Smooth muscle cell (in vitro differentiated cells): Measurements from ENCODE around the gene NKAIN2. TPM values are rescaled to one million over a fixed set of nuclear protein-coding genes. Genes with fewer than 3 reads are reported as not detected.

Experiments
- DNase-seq: peaks from one replicate; lab custom pipeline; 2025; ENCODE audit not compliant: unreplicated experiment; lab: John Stamatoyannopoulos, UW
- H2AFZ ChIP-seq: fragments of 200-600 bp; sonication (generic); 2 replicates; pipeline ENCODE4 v1.6.0; 2016; ENCODE audit warnings: antibody characterized with exemption, low read depth, mild to moderate bottlenecking
- H3F3A ChIP-seq: fragments of 200-600 bp; sonication (generic); 2 replicates; pipeline ENCODE4 v1.6.0; 2017; ENCODE audit warnings: antibody characterized with exemption, low read depth
- H3K27ac ChIP-seq: fragments of 200-600 bp; sonication (generic); 2 replicates; pipeline ENCODE4 v1.5.1; 2016; ENCODE audit warnings: low read depth, mild to moderate bottlenecking
- H3K27me3 ChIP-seq: fragments of 200-600 bp; sonication (generic); 2 replicates; pipeline ENCODE4 v1.6.1; 2016; ENCODE audit warnings: low read depth, mild to moderate bottlenecking
- H3K36me3 ChIP-seq: fragments of 200-600 bp; sonication (generic); 2 replicates; pipeline ENCODE4 v1.5.1; 2016; ENCODE audit warnings: low read depth
- H3K4me1 ChIP-seq: fragments of 200-600 bp; sonication (generic); 2 replicates; pipeline ENCODE4 v1.5.1; 2016; ENCODE audit warnings: low read depth
- H3K4me2 ChIP-seq: fragments of 200-600 bp; sonication (generic); 2 replicates; pipeline ENCODE4 v1.6.0; 2016; ENCODE audit warnings: mild to moderate bottlenecking
- H3K4me3 ChIP-seq: fragments of 200-600 bp; sonication (generic); 2 replicates; pipeline ENCODE4 v1.5.1; 2016; ENCODE audit warnings: mild to moderate bottlenecking
- H3K79me2 ChIP-seq: fragments of 200-600 bp; sonication (generic); 2 replicates; pipeline ENCODE4 v1.6.0; 2016; ENCODE audit warnings: low read depth, mild to moderate bottlenecking
- H3K9ac ChIP-seq: fragments of 200-600 bp; sonication (generic); 2 replicates; pipeline ENCODE4 v1.6.0; 2016; ENCODE audit warnings: low read depth
- H3K9me3 ChIP-seq: fragments of 200-600 bp; sonication (generic); replicated peaks from 2 replicates; pipeline ENCODE4 v1.5.1; 2016; ENCODE audit warnings: low read depth
- H4K20me1 ChIP-seq: fragments of 200-600 bp; sonication (generic); 2 replicates; pipeline ENCODE4 v1.6.0; 2016; ENCODE audit warnings: low read depth
- WGBS: methylation state at CpG from one replicate; pipeline ENCODE4 v1.1.7; 2016; ENCODE audit warnings: low lambda C conversion rate; 5-methylcytosine and 5-hydroxymethylcytosine counted together
- polyA plus RNA-seq: library from polyadenylated mRNA; unstranded; fragments of >200 nt; fragmentation: Nextera tagmentation; extraction: Ambion mirVana; gene quantifications from 2 replicates; pipeline ENCODE4 v1.2.1, GENCODE V29; 2016
- total RNA-seq: library from RNA; depleted of rRNA; stranded (reverse); fragments of >200 nt; gene quantifications from 2 replicates; pipeline ENCODE4 v1.2.3, GENCODE V29; 2014
- TF ChIP-seq, protein P1 (sequence below): fragments of 200-600 bp; sonication (generic); IDR thresholded peaks from 2 replicates; pipeline ENCODE4 v1.5.1; 2017; ENCODE audit warnings: borderline replicate concordance, mild to moderate bottlenecking, antibody characterized with exemption; ENCODE audit not compliant: insufficient read depth, poor library complexity, severe bottlenecking

The NKAIN2 gene
- total and polyA plus RNA-seq, 2 experiments from 2014 or later = 0.09 TPM; not detected in 1

DNA sequence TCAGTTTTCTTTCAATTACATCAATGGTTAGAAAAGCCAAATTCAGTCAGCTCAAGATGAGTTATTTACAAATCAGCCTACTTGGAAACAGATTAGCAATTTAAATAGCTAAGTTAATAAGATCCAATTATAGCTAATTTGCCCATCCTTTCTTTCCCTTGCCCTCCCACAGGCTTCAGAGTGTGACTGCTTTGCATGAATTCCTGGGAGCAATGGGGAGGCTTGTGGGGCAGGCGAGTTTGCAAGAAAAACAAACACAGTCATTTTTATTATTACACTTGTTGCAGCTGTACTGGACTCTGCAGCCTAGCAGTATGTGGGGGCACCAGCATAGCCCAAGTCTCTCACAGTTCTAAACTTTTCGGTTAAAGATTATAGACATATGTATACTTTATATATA lies 219.0 kb downstream of the NKAIN2 start:
- H3K36me3 ChIP-seq = no peaks in the 10 kb centered on the region
- H3K27ac ChIP-seq = no peak overlapping the region
- H3F3A ChIP-seq = no peaks in the 10 kb centered on the region
- TF ChIP-seq, protein P1, sequence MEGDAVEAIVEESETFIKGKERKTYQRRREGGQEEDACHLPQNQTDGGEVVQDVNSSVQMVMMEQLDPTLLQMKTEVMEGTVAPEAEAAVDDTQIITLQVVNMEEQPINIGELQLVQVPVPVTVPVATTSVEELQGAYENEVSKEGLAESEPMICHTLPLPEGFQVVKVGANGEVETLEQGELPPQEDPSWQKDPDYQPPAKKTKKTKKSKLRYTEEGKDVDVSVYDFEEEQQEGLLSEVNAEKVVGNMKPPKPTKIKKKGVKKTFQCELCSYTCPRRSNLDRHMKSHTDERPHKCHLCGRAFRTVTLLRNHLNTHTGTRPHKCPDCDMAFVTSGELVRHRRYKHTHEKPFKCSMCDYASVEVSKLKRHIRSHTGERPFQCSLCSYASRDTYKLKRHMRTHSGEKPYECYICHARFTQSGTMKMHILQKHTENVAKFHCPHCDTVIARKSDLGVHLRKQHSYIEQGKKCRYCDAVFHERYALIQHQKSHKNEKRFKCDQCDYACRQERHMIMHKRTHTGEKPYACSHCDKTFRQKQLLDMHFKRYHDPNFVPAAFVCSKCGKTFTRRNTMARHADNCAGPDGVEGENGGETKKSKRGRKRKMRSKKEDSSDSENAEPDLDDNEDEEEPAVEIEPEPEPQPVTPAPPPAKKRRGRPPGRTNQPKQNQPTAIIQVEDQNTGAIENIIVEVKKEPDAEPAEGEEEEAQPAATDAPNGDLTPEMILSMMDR = no peak
- no peaks in the 10 kb centered on the region for H4K20me1 ChIP-seq
- H3K9ac ChIP-seq = no peak overlapping the region
- H3K4me2 ChIP-seq = no peak overlapping the region
- no peak overlapping the region for H3K4me3 ChIP-seq
- 62% methylated on average over 2 of the region's 2 CpGs for WGBS
- H3K27me3 ChIP-seq = no peaks in the 10 kb centered on the region
- no peaks in the 10 kb centered on the region for H3K9me3 ChIP-seq
- H2AFZ ChIP-seq = no peak overlapping the region
- H3K4me1 ChIP-seq = no peaks in the 10 kb centered on the region
- DNase-seq = no peak
- no peaks in the 10 kb centered on the region for H3K79me2 ChIP-seq

DNA sequence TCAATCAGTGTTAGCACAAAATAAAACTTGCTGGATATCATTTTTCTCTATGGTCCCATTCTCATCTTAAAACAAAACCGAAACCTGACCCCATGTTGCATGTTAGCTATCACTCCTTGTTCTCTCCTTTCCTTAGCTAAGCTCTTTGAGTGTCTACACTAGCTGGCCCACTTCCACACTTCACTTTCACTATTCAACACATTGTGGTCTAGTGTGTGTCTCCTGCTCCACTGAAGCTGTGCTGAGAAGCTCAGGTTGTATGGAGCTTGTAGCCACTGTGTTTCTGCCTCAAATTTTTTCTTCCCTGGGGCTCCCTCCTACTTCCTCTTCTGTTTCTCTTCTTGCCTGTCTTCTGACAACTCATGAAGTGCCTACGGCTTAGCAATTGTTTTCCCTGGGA lies 223.0 kb downstream of the NKAIN2 start:
- DNase-seq = no peak
- WGBS = 89% methylated on average over 2 of the region's 2 CpGs
- no peaks in the 10 kb centered on the region for H3K79me2 ChIP-seq
- H3K9me3 ChIP-seq = no peaks in the 10 kb centered on the region
- H2AFZ ChIP-seq = no peak overlapping the region
- no peaks in the 10 kb centered on the region for H4K20me1 ChIP-seq
- no peak overlapping the region for H3K4me2 ChIP-seq
- no peaks in the 10 kb centered on the region for H3K4me1 ChIP-seq
- no peaks in the 10 kb centered on the region for H3F3A ChIP-seq
- no peaks in the 10 kb centered on the region for H3K36me3 ChIP-seq
- no peak overlapping the region for H3K9ac ChIP-seq
- no peaks in the 10 kb centered on the region for H3K27me3 ChIP-seq
- H3K4me3 ChIP-seq = no peak overlapping the region
- TF ChIP-seq, protein P1 = no peak
- H3K27ac ChIP-seq = no peak overlapping the region

DNA sequence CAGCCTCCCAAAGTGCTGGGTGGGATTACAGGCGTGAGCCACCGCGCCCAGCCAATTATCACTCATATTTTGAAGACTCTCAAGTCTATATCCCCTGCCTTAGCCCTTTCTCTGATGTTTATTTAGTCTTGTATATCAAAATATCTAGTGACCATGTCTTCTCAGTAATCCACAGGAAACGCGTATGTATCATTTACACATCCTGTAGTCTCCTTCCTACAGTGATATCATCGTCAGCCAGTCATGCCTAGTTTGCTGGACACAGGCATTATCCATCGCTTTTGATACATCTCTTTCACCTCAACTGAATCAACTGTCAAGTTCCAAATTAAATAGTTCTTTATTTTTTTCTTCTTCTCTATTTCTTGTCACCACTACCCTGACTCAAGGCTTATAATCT lies 223.7 kb downstream of the NKAIN2 start:
- Histone ChIP-seq H3K9ac (no peak overlapping the region), H3K4me1 (no peaks in the 10 kb centered on the region), H3K36me3 (no peaks in the 10 kb centered on the region), H3K9me3 (no peaks in the 10 kb centered on the region), H4K20me1 (no peaks in the 10 kb centered on the region), H3K4me3 (no peak overlapping the region), H3K79me2 (no peaks in the 10 kb centered on the region), H3K27me3 (no peaks in the 10 kb centered on the region), H2AFZ (no peak overlapping the region), H3K27ac (no peak overlapping the region), H3F3A (no peaks in the 10 kb centered on the region), H3K4me2 (no peak overlapping the region)
- 91% methylated on average over 7 of the region's 7 CpGs for WGBS
- no peak for DNase-seq
- TF ChIP-seq, protein P1 = no peak

DNA sequence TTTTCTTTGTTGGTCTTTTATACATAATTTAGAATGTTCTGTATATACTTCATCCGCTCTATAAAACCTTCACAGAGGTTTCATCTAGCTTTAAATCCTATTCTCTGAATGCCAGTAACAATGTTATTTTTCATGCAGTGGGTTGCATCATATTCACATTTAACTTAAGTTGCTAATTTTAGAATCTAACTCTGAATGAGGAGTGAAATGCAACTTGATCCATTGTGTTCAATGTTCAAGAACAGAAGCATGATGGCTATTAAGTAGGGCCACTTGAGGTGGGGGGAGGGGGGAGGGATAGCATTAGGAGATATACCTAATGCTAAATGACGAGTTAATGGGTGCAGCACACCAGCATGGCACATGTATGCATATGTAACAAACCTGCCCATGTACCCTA lies 224.5 kb downstream of the NKAIN2 start:
- Histone ChIP-seq H2AFZ (no peak overlapping the region), H3K4me2 (no peak overlapping the region), H3K27ac (no peak overlapping the region), H3K27me3 (no peaks in the 10 kb centered on the region), H3K4me3 (no peak overlapping the region), H3K36me3 (no peaks in the 10 kb centered on the region), H3K9ac (no peak overlapping the region), H3K79me2 (no peaks in the 10 kb centered on the region), H3K4me1 (no peaks in the 10 kb centered on the region), H4K20me1 (no peaks in the 10 kb centered on the region), H3F3A (no peaks in the 10 kb centered on the region), H3K9me3 (no peaks in the 10 kb centered on the region)
- WGBS = 98% methylated on average over 2 of the region's 2 CpGs
- DNase-seq = no peak
- TF ChIP-seq, protein P1 = no peak
